NCI-H128 (cell line): Measurements from ENCODE around the gene PTPRZ1.
A peak's percentile ranks its signal among the peaks of the same experiment; 100 is the strongest.

Experiments used
- DNase-seq: peaks from one replicate; lab custom pipeline; 2025; ENCODE audit not compliant: unreplicated experiment; lab: John Stamatoyannopoulos, UW

Gene PTPRZ1

GRCh38 chr7:121953164-121953563 lies 80.2 kb downstream of the PTPRZ1 start:
- no peak for DNase-seq

- DNase-seq, result no peak
Measured at GRCh38 chr7:121953601-121954000, 80.6 kb downstream of the PTPRZ1 start.

- no peak for DNase-seq
Measured at GRCh38 chr7:121954803-121955202, 81.8 kb downstream of the PTPRZ1 start.

GRCh38 chr7:121957626-121958025 lies 84.7 kb downstream of the PTPRZ1 start:
- DNase-seq, result no peak

- DNase-seq, result no peak
Measured at GRCh38 chr7:121960678-121961077, 87.7 kb downstream of the PTPRZ1 start.

- no peak for DNase-seq
Measured at GRCh38 chr7:121961089-121961867, 88.3 kb downstream of the PTPRZ1 start.

GRCh38 chr7:121966276-121966934 lies 93.4 kb downstream of the PTPRZ1 start:
- DNase-seq, result no peak

- no peak for DNase-seq
Measured at GRCh38 chr7:121966935-121967332, 94.0 kb downstream of the PTPRZ1 start.

GRCh38 chr7:121985476-121986030 lies 112.6 kb downstream of the PTPRZ1 start:
- DNase-seq, result no peak

- no peak for DNase-seq
Measured at GRCh38 chr7:121992068-121992467, 119.1 kb downstream of the PTPRZ1 start.

- peak; percentile 48 for DNase-seq
Measured at GRCh38 chr7:121994625-121995410, 121.9 kb downstream of the PTPRZ1 start.

- no peak for DNase-seq
Measured at GRCh38 chr7:122006687-122007086, 133.7 kb downstream of the PTPRZ1 start.

GRCh38 chr7:122010116-122010515 lies 137.2 kb downstream of the PTPRZ1 start:
- DNase-seq, result no peak

- no peak for DNase-seq
Measured at GRCh38 chr7:122013065-122013464, 140.1 kb downstream of the PTPRZ1 start.

- DNase-seq, result no peak
Measured at GRCh38 chr7:122013630-122014029, 140.7 kb downstream of the PTPRZ1 start.

GRCh38 chr7:122014697-122015096 lies 141.7 kb downstream of the PTPRZ1 start:
- DNase-seq, result no peak

- no peak for DNase-seq
Measured at GRCh38 chr7:122018032-122018431, 145.1 kb downstream of the PTPRZ1 start.

- no peak for DNase-seq
Measured at GRCh38 chr7:122027058-122027457, 154.1 kb downstream of the PTPRZ1 start.

GRCh38 chr7:122033641-122034040 lies 160.7 kb downstream of the PTPRZ1 start:
- no peak for DNase-seq

- no peak for DNase-seq
Measured at GRCh38 chr7:122035876-122036275, 162.9 kb downstream of the PTPRZ1 start.

- no peak for DNase-seq
Measured at GRCh38 chr7:122038134-122038533, 165.2 kb downstream of the PTPRZ1 start.
